Measurements from ENCODE around the gene DEPDC5.

Gene DEPDC5

DNA sequence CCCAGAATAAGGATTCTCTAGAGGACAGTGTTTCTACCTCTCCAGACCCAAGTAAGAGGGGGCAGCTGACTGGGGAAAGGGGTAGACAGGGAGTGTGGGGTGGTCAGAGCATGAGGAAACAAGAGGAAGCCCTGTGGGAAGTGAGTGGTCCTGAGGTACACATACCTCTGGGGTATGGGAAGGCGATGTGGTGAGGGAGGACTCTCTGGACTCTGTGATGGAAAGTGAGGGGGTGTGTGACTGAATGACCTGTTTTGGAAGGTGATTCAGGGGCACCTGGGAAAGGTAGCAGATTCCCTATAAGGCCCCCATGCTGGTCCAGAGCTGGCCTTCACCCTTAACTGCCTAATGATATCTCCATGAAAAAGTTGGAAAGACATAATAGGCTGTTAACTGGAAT, 80.1 kb downstream of the DEPDC5 start:
- TF ChIP-seq POLR2A (IDR thresholded peaks at IDR 0.05; ENCODE audit: extremely low read depth, insufficient read length) (no peak), MYC (IDR thresholded peaks at IDR 0.05; ENCODE audit: low read depth, low read length) (no peak)
- TF ChIP-seq, protein P1, sequence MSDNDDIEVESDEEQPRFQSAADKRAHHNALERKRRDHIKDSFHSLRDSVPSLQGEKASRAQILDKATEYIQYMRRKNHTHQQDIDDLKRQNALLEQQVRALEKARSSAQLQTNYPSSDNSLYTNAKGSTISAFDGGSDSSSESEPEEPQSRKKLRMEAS (IDR thresholded peaks at IDR 0.05; ENCODE audit: low read depth, low read length): no peak
- TF ChIP-seq, protein P2, sequence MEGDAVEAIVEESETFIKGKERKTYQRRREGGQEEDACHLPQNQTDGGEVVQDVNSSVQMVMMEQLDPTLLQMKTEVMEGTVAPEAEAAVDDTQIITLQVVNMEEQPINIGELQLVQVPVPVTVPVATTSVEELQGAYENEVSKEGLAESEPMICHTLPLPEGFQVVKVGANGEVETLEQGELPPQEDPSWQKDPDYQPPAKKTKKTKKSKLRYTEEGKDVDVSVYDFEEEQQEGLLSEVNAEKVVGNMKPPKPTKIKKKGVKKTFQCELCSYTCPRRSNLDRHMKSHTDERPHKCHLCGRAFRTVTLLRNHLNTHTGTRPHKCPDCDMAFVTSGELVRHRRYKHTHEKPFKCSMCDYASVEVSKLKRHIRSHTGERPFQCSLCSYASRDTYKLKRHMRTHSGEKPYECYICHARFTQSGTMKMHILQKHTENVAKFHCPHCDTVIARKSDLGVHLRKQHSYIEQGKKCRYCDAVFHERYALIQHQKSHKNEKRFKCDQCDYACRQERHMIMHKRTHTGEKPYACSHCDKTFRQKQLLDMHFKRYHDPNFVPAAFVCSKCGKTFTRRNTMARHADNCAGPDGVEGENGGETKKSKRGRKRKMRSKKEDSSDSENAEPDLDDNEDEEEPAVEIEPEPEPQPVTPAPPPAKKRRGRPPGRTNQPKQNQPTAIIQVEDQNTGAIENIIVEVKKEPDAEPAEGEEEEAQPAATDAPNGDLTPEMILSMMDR (IDR thresholded peaks at IDR 0.05; ENCODE audit: low read depth, low read length): no peak
- DNase-seq (ENCODE audit: low read depth): no peak
- no peak overlapping the region for H3K4me3 ChIP-seq (ENCODE audit: low read depth, low read length)

DNA sequence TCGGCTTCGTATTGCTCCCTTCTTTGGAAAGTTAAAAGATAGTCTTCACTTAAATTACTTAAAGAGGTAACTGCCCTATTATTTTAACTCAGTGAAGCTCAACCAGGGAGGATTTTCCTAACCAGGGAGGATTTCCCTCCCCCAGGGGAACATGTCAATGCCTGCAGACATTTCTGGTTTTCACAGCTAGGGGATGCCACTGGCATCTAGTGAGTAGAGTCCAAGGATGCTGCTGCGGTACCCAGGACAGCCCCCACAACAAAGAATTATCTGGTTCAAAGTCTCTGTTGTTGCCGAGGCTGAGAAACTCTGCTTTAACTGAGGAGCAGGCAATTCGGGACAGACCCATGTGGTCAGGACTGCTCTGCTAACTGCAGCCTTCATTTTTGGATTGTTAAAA, 82.2 kb downstream of the DEPDC5 start:
- no peak overlapping the region for H3K4me3 ChIP-seq (ENCODE audit: low read depth, low read length)
- DNase-seq (ENCODE audit: low read depth): no peak
- TF ChIP-seq POLR2A (IDR thresholded peaks at IDR 0.05; ENCODE audit: extremely low read depth, insufficient read length): no peak
- TF ChIP-seq, protein P2 (IDR thresholded peaks at IDR 0.05; ENCODE audit: low read depth, low read length): no peak
- TF ChIP-seq, protein P1 (IDR thresholded peaks at IDR 0.05; ENCODE audit: low read depth, low read length): no peak

DNA sequence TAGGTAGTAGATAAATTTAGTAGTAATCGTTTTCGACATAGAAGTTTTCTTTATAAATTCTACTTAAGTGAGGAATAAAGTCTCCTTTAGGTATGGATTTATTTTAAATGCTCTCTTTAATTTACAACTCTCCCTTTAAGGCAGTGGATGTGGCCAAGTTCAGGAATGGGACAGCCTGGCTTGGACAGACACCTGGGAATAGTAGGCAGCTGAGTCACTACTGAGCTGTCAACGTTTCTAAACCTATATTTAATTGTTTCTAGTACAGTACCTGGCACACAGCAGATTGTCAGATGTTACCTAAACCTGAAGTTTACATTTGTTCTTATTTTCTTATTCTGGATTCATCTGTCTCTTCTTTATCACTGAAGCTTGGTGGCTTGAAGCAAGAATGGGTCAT, 85.1 kb downstream of the DEPDC5 start:
- TF ChIP-seq, protein P1 (IDR thresholded peaks at IDR 0.05; ENCODE audit: low read depth, low read length): no peak
- TF ChIP-seq MYC (IDR thresholded peaks at IDR 0.05; ENCODE audit: low read depth, low read length): no peak
- TF ChIP-seq, protein P2 (IDR thresholded peaks at IDR 0.05; ENCODE audit: low read depth, low read length): no peak
- no peak for TF ChIP-seq POLR2A (IDR thresholded peaks at IDR 0.05; ENCODE audit: extremely low read depth, insufficient read length)
- H3K4me3 ChIP-seq (ENCODE audit: low read depth, low read length): no peak overlapping the region
- no peak for DNase-seq (ENCODE audit: low read depth)

DNA sequence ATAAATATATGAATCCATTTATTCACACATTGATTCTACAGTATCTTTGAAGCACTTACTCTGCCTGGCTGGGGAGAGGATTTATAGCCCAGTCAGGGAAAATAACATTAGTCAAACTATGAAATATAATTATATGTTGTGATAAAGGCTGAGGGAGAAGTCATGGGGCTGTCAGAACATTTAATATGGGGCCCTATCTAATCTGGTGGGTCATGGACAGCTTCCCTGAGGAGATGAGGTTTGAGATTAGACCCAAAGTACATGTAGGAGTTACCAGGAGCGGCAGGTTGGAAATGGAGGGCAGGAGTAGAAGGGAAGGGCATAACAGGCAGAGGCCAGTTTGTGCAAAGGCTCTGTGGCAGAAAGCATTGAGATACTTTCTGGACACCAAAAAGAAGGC, 86.2 kb downstream of the DEPDC5 start:
- TF ChIP-seq MYC (IDR thresholded peaks at IDR 0.05; ENCODE audit: low read depth, low read length) (no peak), POLR2A (IDR thresholded peaks at IDR 0.05; ENCODE audit: extremely low read depth, insufficient read length) (no peak)
- TF ChIP-seq, protein P1 (IDR thresholded peaks at IDR 0.05; ENCODE audit: low read depth, low read length): no peak
- TF ChIP-seq, protein P2 (IDR thresholded peaks at IDR 0.05; ENCODE audit: low read depth, low read length): no peak
- no peak overlapping the region for H3K4me3 ChIP-seq (ENCODE audit: low read depth, low read length)
- no peak for DNase-seq (ENCODE audit: low read depth)

DNA sequence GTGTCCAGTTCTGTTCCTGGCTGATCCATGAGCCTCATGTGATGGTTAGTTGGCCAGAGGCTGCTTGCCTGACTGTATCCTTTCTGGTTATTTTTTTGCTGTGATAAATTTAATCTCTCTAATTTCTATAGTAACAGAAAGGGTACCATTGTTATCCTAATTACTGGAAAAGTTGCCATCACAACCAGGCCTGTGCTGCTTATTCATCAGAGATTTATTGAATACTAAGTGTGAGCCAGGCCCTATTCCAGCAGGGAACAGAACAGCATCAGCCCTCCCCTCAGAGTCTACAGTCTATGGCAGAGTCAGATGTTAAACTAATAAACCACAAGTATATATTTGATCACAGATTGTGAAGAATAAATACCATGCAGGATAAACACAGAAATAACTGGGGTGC, 86.8 kb downstream of the DEPDC5 start:
- DNase-seq (ENCODE audit: low read depth): no peak
- TF ChIP-seq, protein P1 (IDR thresholded peaks at IDR 0.05; ENCODE audit: low read depth, low read length): no peak
- TF ChIP-seq, protein P2 (IDR thresholded peaks at IDR 0.05; ENCODE audit: low read depth, low read length): no peak
- no peak for TF ChIP-seq MYC (IDR thresholded peaks at IDR 0.05; ENCODE audit: low read depth, low read length)
- no peak for TF ChIP-seq POLR2A (IDR thresholded peaks at IDR 0.05; ENCODE audit: extremely low read depth, insufficient read length)
- no peak overlapping the region for H3K4me3 ChIP-seq (ENCODE audit: low read depth, low read length)

All from NB4 (cell line).